NCI-H2081 treated with DMSO at 0.1 percent for 48 hours (cell line): ENCODE results near the gene ANKRD29.
"Not testable (repeated sequence)": the region's sequence is repeated elsewhere in the genome, so short reads cannot be mapped to it uniquely, and the experiment has no call there.

ENCODE experiments used
- DNase-seq: peaks from one replicate; lab custom pipeline; 2025; lab: John Stamatoyannopoulos, UW

The ANKRD29 gene

GRCh38 chr18:23557511-23557910 is 105.2 kb downstream of the ANKRD29 start:
- DNase-seq: not testable (repeated sequence)

DNA sequence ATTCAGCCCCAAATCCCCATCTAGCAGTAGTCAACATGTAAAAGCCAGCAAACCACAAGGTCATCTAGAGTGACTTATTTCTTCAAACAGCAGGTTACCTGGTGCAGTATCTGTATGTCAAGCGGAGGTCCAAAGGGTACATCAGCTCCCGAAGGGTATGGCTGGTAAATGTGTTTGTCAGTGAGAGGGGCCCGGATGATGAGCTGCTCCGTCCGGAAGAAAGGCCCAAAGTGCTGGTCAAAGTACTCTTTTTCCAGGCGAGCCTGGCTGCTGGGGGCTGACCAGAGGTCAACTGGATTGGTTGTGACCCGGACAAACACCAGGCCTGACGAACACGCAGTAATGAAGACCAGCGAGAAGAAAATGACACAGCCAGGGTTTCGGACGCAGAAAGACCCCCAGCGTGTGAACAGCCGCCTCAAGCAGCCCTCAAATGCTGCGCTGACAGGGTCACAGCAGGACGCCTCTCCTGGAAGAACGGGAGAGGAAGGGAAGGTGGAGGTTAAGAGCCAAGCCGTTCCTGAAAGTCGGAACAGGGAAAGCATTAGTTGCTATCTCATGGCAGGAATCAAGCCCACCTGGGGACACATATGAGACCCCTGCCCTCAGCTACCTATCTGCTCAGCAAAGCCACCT is 106.4 kb downstream of the ANKRD29 start:
- no peak for DNase-seq

DNA sequence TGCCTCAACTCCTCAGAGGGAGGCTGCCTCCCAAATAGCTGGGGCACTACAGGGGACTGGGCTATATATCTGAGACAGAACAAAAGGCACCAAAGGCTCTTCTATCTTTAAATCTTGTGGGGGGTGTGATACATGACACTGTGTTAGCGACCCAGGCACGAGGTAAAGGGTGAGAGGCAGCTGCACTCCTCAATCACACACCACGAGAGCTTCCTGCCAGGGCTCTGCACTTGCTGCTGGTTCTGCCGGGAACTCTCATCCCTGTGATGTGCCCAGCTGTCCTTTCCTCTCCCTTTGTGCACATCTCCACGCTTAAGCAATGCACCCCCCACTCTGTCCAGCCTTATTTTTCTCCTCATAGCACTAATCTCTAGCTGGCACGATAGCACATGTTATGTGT is 108.8 kb downstream of the ANKRD29 start:
- no peak for DNase-seq

GRCh38 chr18:23552505-23552904 is 110.2 kb downstream of the ANKRD29 start:
- no peak for DNase-seq

DNA sequence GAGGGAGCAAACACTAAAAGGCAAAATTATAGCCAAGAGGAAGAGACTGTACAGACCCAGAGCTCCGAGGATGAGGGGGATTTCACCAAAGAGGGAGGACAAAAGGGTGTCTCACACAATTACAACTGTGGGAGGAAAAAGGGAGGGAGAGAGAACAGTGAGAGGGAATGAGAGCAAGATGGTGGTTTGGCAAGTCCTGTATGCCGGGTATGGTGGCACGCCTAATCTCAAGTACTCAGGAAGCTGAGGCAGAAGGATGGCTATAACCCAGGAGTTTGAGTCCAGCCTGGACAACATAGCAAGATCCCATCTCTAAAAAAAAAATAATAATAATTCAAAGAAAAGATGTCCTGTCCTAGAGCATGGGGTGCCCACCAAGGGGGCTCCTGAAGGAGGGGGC is 110.7 kb downstream of the ANKRD29 start:
- DNase-seq: no peak

GRCh38 chr18:23550898-23551297 is 111.8 kb downstream of the ANKRD29 start:
- DNase-seq: no peak
